ENCODE measurements around the gene SHISA9. TPM values are rescaled to one million over a fixed set of nuclear protein-coding genes. Genes with fewer than 3 reads are reported as not detected.

The SHISA9 gene
- total and polyA plus RNA-seq, 2 of the 4 experiments (the other 2 are of a cell fraction) = under 0.01 TPM; not detected in 1

GRCh38 chr16:13109171-13109570 is 207.8 kb downstream of the SHISA9 start:
- Histone ChIP-seq H4K5ac (ENCODE audit: low read depth, low read length) (no peak overlapping the region), H3K79me1 (ENCODE audit: low read depth in 1 of 2, low read length in 2 of 2) (no peaks in the 10 kb centered on the region), H4K20me1 (ENCODE audit: insufficient read depth, low read length) (no peaks in the 10 kb centered on the region), H2BK20ac (ENCODE audit: low read depth, low read length) (no peak overlapping the region), H3K18ac (ENCODE audit: low read depth, low read length) (no peak overlapping the region), H4K91ac (ENCODE audit: insufficient read depth, low read depth, low read length) (no peak overlapping the region), H2AK5ac (ENCODE audit: low read depth, low read length) (no peak overlapping the region), H3K9me3 (ENCODE audit: control insufficient read depth, insufficient read depth, low read length) (peaks cover 22% of the 10 kb centered on the region), H3K4me2 (ENCODE audit: low read depth, low read length) (no peak overlapping the region), H2BK5ac (ENCODE audit: low read depth, low read length, poor library complexity, severe bottlenecking) (no peak overlapping the region), H3K4me1 (ENCODE audit: control insufficient read depth, insufficient read depth, low read length) (no peaks in the 10 kb centered on the region), H3K4me3 (ENCODE audit: insufficient read depth, low read depth, low read length) (no peak overlapping the region), H3K14ac (replicated peaks; ENCODE audit: low read depth, low read length) (no peak overlapping the region), H3K9me1 (ENCODE audit: insufficient read depth, low read length) (no peaks in the 10 kb centered on the region), H3K27ac (ENCODE audit: insufficient read depth, low read length) (no peak overlapping the region), H2AK9ac (replicated peaks; ENCODE audit: low read depth, low read length, poor library complexity) (no peak overlapping the region), H3K23ac (ENCODE audit: low read depth, low read length) (no peak overlapping the region), H2BK15ac (ENCODE audit: low read depth, low read length) (no peak overlapping the region), H3K36me3 (ENCODE audit: control insufficient read depth, insufficient read depth, low read length) (no peaks in the 10 kb centered on the region), H3K27me3 (ENCODE audit: control insufficient read depth, insufficient read depth, low read length) (no peaks in the 10 kb centered on the region), H2BK120ac (ENCODE audit: low read depth, low read length) (no peak overlapping the region), H2AFZ (replicated peaks; ENCODE audit: low read length, poor library complexity) (no peak overlapping the region), H3K9ac (ENCODE audit: low read depth, low read length) (no peak overlapping the region), H4K8ac (ENCODE audit: low read depth in 2 of 2, low read length in 2 of 2) (no peak overlapping the region), H3K56ac (ENCODE audit: extremely low read depth, insufficient read depth, low read length) (no peak overlapping the region), H3K4ac (ENCODE audit: low read depth, low read length) (no peak overlapping the region)
- ATAC-seq (ENCODE audit: low read depth) (no peak), DNase-seq (no peak)
- dilution Hi-C loops (cut with HindIII; ENCODE audit: low sequenced_read_pairs, unreplicated experiment) (no loop called here), intact Hi-C loops (cut with micrococcal nuclease) (no loop called here), in situ Hi-C loops (cut with MboI; ENCODE audit: low sequenced_read_pairs) (no loop called here)
- no CpG with 5 or more reads among the region's 1 CpG for WGBS, 2 experiments (ENCODE audit: extremely low coverage in 2 of 2, insufficient read length in 1 of 2)
- BruUV-seq (replicated peaks) = no TSS peak
- TF ChIP-seq BHLHE40 (IDR thresholded peaks at IDR 0.05; ENCODE audit: low read depth, low read length) (no peak), CEBPB (IDR thresholded peaks at IDR 0.05; ENCODE audit: low read depth, low read length) (no peak), CTCF (conservative IDR thresholded peaks at IDR 0.05; ENCODE audit: low read depth, low read length) (no peak), POLR2A (IDR thresholded peaks at IDR 0.05; ENCODE audit: low read depth, low read length) (no peak), MAZ (IDR thresholded peaks at IDR 0.05; ENCODE audit: borderline replicate concordance, low read depth, low read length) (no peak), MXI1 (IDR thresholded peaks at IDR 0.05; ENCODE audit: borderline replicate concordance, low read depth, low read length) (no peak), SMC3 (IDR thresholded peaks at IDR 0.05; ENCODE audit: low read depth, low read length) (no peak)
- ChIA-PET CTCF (no interaction called here), POLR2A (ENCODE audit: unreplicated experiment) (no interaction called here)
